ENCODE results near the gene H1-8.

GRCh38 chr3:129553171-129553570 lies 10.2 kb downstream of the H1-8 start:
- TF ChIP-seq CTCF (IDR thresholded peaks at IDR 0.05) (no peak), POLR2A (IDR thresholded peaks at IDR 0.05) (no peak), EP300 (IDR thresholded peaks at IDR 0.05) (no peak)

All from tibial nerve (tissue), 4 donors.